ENCODE data around the gene NKX2-1.

Gene NKX2-1

GRCh38 chr14:36519431-36520321 is at the start of gene NKX2-1:
Gene NKX2-1 (minus strand): TSS chr14:36520232. CDS start chr14:36520129, 103 bp downstream.
- Histone ChIP-seq H3K27ac (ENCODE audit: extremely low read depth, low read depth, low read length) (peak within 1 kb of the TSS; percentile 61; the same call in 1 of the 2 replicates), H3K36me3 (ENCODE audit: control insufficient read depth in 2 of 2, insufficient read depth in 1 of 2, low read length in 2 of 2) (peaks cover 0 to 3% of the 10 kb centered on the region in 2 experiments; a peak in 1 of 3 replicates), H3K4me1 (ENCODE audit: control insufficient read depth, insufficient read depth, low read length) (no peaks in the 10 kb centered on the region), H3K9me3 (ENCODE audit: control insufficient read depth, insufficient read depth, low read depth, low read length) (no peaks in the 10 kb centered on the region), H3K4me3 (ENCODE audit: low read depth, low read length) (peak within 1 kb of the TSS; percentile 59)
- POLR2A ChIA-PET, result interaction anchor here (0.6 to 1.8 kb wide), 2 partner anchors 199 to 1146 kb away, joined by 3 to 4 read pairs; partner anchors contain the start of gene MBIP
- CTCF ChIA-PET, result interaction anchor here (0.6 to 0.7 kb wide), 4 partner anchors 30 to 549 kb away, joined by 3 to 4 read pairs (median 3); no protein-coding TSS in a partner anchor
- TF ChIP-seq SCRT1 (tag by site-specific recombination; IDR thresholded peaks at IDR 0.05; ENCODE audit: borderline replicate concordance), result no peak
- TF ChIP-seq ZNF280C (tag by site-specific recombination; IDR thresholded peaks at IDR 0.05), result no peak
- TF ChIP-seq CTCF (tag by site-specific recombination; IDR thresholded peaks at IDR 0.05), result peak; percentile 62
- no peak for TF ChIP-seq ZNF24 (tag by site-specific recombination; IDR thresholded peaks at IDR 0.05)
- peak; percentile 86 for TF ChIP-seq SP3 (tag by site-specific recombination; IDR thresholded peaks at IDR 0.05)
- TF ChIP-seq SALL2 (tag by site-specific recombination; IDR thresholded peaks at IDR 0.05; ENCODE audit: borderline replicate concordance), result no peak
- TF ChIP-seq GLI2 (tag by site-specific recombination; IDR thresholded peaks at IDR 0.05; ENCODE audit: borderline replicate concordance, low read depth), result no peak
- TF ChIP-seq ZNF23 (tag by site-specific recombination; IDR thresholded peaks at IDR 0.05; ENCODE audit: borderline replicate concordance), result no peak
- 0 out of 2 replicates have a peak, but pooled peaks have one; percentile 30 for TF ChIP-seq ZNF501 (tag by site-specific recombination; IDR thresholded peaks at IDR 0.05)
- TF ChIP-seq MYNN (tag by site-specific recombination; IDR thresholded peaks at IDR 0.05; ENCODE audit: borderline replicate concordance), result no peak
- TF ChIP-seq ZBTB1 (tag by site-specific recombination; IDR thresholded peaks at IDR 0.05), result no peak
- peak; percentile 36; the same call in 1 of the 2 replicates for TF ChIP-seq ZFHX2 (tag by site-specific recombination; conservative IDR thresholded peaks at IDR 0.05)
- TF ChIP-seq ZNF768 (tag by site-specific recombination; IDR thresholded peaks at IDR 0.05), result no peak
- TF ChIP-seq ZBTB8A (tag by site-specific recombination; IDR thresholded peaks at IDR 0.05), result peak; percentile 52; the same call in 1 of the 2 replicates
- TF ChIP-seq ZNF600 (tag by site-specific recombination; IDR thresholded peaks at IDR 0.05), result peak; percentile 45
- no peak for TF ChIP-seq ZNF830 (tag by site-specific recombination; IDR thresholded peaks at IDR 0.05; ENCODE audit: low read depth)
- no peak for TF ChIP-seq ZNF76 (tag by site-specific recombination; IDR thresholded peaks at IDR 0.05; ENCODE audit: borderline replicate concordance, low read depth)
- TF ChIP-seq EGR2 (tag by site-specific recombination; IDR thresholded peaks at IDR 0.05; ENCODE audit: low read depth), result peak; percentile 40; the same call in 1 of the 2 replicates
- peak; percentile 48 for TF ChIP-seq ZBTB11 (tag by site-specific recombination; conservative IDR thresholded peaks at IDR 0.05; ENCODE audit: low read depth)
- no peak for TF ChIP-seq REST (tag by site-specific recombination; IDR thresholded peaks at IDR 0.05)
- TF ChIP-seq ZNF132 (tag by site-specific recombination; IDR thresholded peaks at IDR 0.05; ENCODE audit: borderline replicate concordance), result no peak
- peak; percentile 76 for TF ChIP-seq GLIS2 (tag by site-specific recombination; IDR thresholded peaks at IDR 0.05)
- TF ChIP-seq ZNF560 (tag by site-specific recombination; IDR thresholded peaks at IDR 0.05; ENCODE audit: borderline replicate concordance), result no peak
